HepG2 (cell line): ENCODE measurements around the gene PSMD3. TPM values are rescaled to one million over a fixed set of nuclear protein-coding genes. Genes with fewer than 3 reads are reported as not detected.

Experiments used
- ATAC-seq: fragments of 200-7000 bp; cut with Tn5 transposase; 3 replicates; pipeline ENCODE4 v1.9.1; 2020; ENCODE audit warnings: mild to moderate bottlenecking, moderate library complexity
- BruUV-seq: library from RNA; stranded (reverse); fragments of 400-500 nt; replicated peaks from 2 replicates; lab custom pipeline; 2021; lab: Mats Ljungman, UMichigan
- CTCF ChIA-PET: fragments of 300-600 bp; formaldehyde crosslinking; extraction: SDS; loops from one replicate; lab custom pipeline; 2021; ENCODE audit warnings: low total read pairs, inconsistent platforms, low intra/inter-chr PET ratio; lab: Yijun Ruan, JAX
- POLR2A ChIA-PET: fragments of 350-600 bp; sonication (Branson Sonifier 250); formaldehyde crosslinking; loops from one replicate; lab custom pipeline; 2020; ENCODE audit warnings: antibody characterized with exemption, inconsistent platforms; lab: Yijun Ruan, JAX
- DNase-seq: peaks from one replicate; pipeline ENCODE4 v3.0.0-alpha.2; 2015; ENCODE audit warnings: low spot score
- FAIRE-seq: peaks from 3 replicates; lab custom pipeline; 2011; peaks lifted over from hg19 to GRCh38; lab: Jason Lieb, UNC
- H2AFZ ChIP-seq: one replicate; pipeline ENCODE4 v1.6.1; 2011; ENCODE audit warnings: low read length, inconsistent platforms
- H3K27ac ChIP-seq: fragments of 300-600 bp; 3 replicates; pipeline ENCODE4 v1.8.0; 2011; ENCODE audit warnings: mixed run types, mild to moderate bottlenecking, mixed read lengths, low read length, inconsistent platforms; ENCODE audit not compliant: insufficient read depth; ENCODE audit errors: extremely low read length
- H3K27me3 ChIP-seq, 2 experiments: fragments of 200-600 bp in 1 of 2; 2 replicates in 1 of 2; 3 replicates in 1 of 2; pipeline versions ENCODE4 v1.6.0 to v1.8.0; 2011; ENCODE audit warnings: low read length in 2 of 2, mild to moderate bottlenecking in 2 of 2, moderate library complexity in 2 of 2, inconsistent platforms in 1 of 2; ENCODE audit not compliant: insufficient read depth in 2 of 2, control insufficient read depth in 1 of 2
- H3K36me3 ChIP-seq, 2 experiments: fragments of 200-600 bp in 1 of 2; replicated peaks in 1 of 2; 2 replicates in 1 of 2; 3 replicates in 1 of 2; pipeline versions ENCODE4 v1.5.1 to v1.8.0; 2011; ENCODE audit warnings: low read length in 2 of 2, inconsistent platforms in 1 of 2; ENCODE audit not compliant: insufficient read depth in 2 of 2, control insufficient read depth in 1 of 2
- H3K4me1 ChIP-seq: 2 replicates; pipeline ENCODE4 v1.5.1; 2012; ENCODE audit warnings: low read length, inconsistent platforms; ENCODE audit not compliant: insufficient read depth
- H3K4me2 ChIP-seq: 2 replicates; pipeline ENCODE4 v1.6.0; 2011; ENCODE audit warnings: low read depth, low read length, inconsistent platforms
- H3K4me3 ChIP-seq, 3 experiments: fragments of 200-600 bp in 1 of 3; sonication (generic), shearing (Covaris generic) in 1 of 3; replicated peaks in 1 of 3; 2 replicates each; pipeline ENCODE4 v1.5.1; 2011 to 2016; ENCODE audit warnings: low read length in 3 of 3, inconsistent platforms in 2 of 3, low read depth in 2 of 3, mild to moderate bottlenecking in 2 of 3, control low read depth in 1 of 3, mixed read lengths in 1 of 3; ENCODE audit not compliant: insufficient read depth in 1 of 3
- H3K79me2 ChIP-seq: one replicate; pipeline ENCODE4 v1.6.1; 2011; ENCODE audit warnings: low read length, inconsistent platforms; ENCODE audit not compliant: insufficient read depth
- H3K9ac ChIP-seq: 2 replicates; pipeline ENCODE4 v1.6.0; 2011; ENCODE audit warnings: mild to moderate bottlenecking, low read depth, low read length, inconsistent platforms; ENCODE audit not compliant: insufficient read depth
- H3K9me3 ChIP-seq: 2 replicates; pipeline ENCODE4 v1.5.1; 2012; ENCODE audit warnings: mild to moderate bottlenecking, low read length
- H4K20me1 ChIP-seq: 2 replicates; pipeline ENCODE4 v1.6.0; 2011; ENCODE audit warnings: inconsistent platforms, mild to moderate bottlenecking, low read length, moderate library complexity; ENCODE audit not compliant: insufficient read depth
- AGO2 ChIP-seq: fragments of 200-400 bp; formaldehyde crosslinking; optimal IDR thresholded peaks from 2 replicates; pipeline ENCODE3; 2017; ENCODE audit warnings: mild to moderate bottlenecking, low read depth, low read length, moderate library complexity
- DNMT1 ChIP-seq: sonication (generic); formaldehyde crosslinking; IDR thresholded peaks from 2 replicates; pipeline ENCODE4 v1.5.1; 2020; ENCODE audit warnings: mild to moderate bottlenecking, missing genetic modification reagents
- U2AF1 ChIP-seq: fragments of 200-400 bp; formaldehyde crosslinking; optimal IDR thresholded peaks from 2 replicates; pipeline ENCODE3; 2017; ENCODE audit warnings: mild to moderate bottlenecking, low read depth, low read length
- ZFX ChIP-seq: sonication (generic); formaldehyde crosslinking; IDR thresholded peaks from 2 replicates; pipeline ENCODE4 v1.4.0; 2020; ENCODE audit warnings: mild to moderate bottlenecking, low read depth, missing genetic modification reagents, moderate library complexity
- ZNF263 ChIP-seq: sonication (generic); formaldehyde crosslinking; IDR thresholded peaks from 2 replicates; pipeline ENCODE4 v1.4.0; 2020; ENCODE audit warnings: missing genetic modification reagents
- ZNF44 ChIP-seq: sonication (generic); formaldehyde crosslinking; IDR thresholded peaks from 2 replicates; pipeline ENCODE4 v1.5.1; 2020; ENCODE audit warnings: mild to moderate bottlenecking, missing genetic modification reagents
- ZNF629 ChIP-seq: sonication (generic); formaldehyde crosslinking; conservative IDR thresholded peaks from 2 replicates; pipeline ENCODE4 v1.5.0; 2020; ENCODE audit warnings: missing genetic modification reagents
- WGBS: methylation state at CpG from one replicate; pipeline ENCODE4 v1.1.6; 2017; ENCODE audit warnings: low lambda C conversion rate; 5-methylcytosine and 5-hydroxymethylcytosine counted together
- in situ Hi-C: cut with HindIII; loops from 2 replicates; pipeline ENCODE4 v1.10.0; 2017; ENCODE audit warnings: low pct_unique_long_range_greater_than_20kb; ENCODE audit not compliant: extremely low pct_ligation_motif_present
- intact Hi-C: fragments of 100-400 bp; cut with micrococcal nuclease; formaldehyde crosslinking; loops from one replicate; pipeline ENCODE4 v1.10.0; 2022; ENCODE audit not compliant: unreplicated experiment
- polyA plus RNA-seq, 8 experiments: library from polyadenylated mRNA; depleted of rRNA in 3 of 8; stranded (reverse) in 7 of 8; unstranded in 1 of 8; fragments of >200 nt; fragmentation: Illumina TruSeq in 4 of 8; extraction: Trizol in 4 of 8; gene quantifications; 2 replicates each; pipeline versions ENCODE4 v1.2.1 to v1.2.3, GENCODE V29; 2011 to 2016; ENCODE audit warnings: low read depth in 4 of 8, missing spikeins in 1 of 8, mixed read lengths in 1 of 8; ENCODE audit not compliant: insufficient read depth in 1 of 8
- total RNA-seq, 5 experiments: library from RNA; depleted of rRNA; stranded (reverse); fragments of >200 nt; fragmentation: Illumina TruSeq; extraction: Trizol; gene quantifications; 2 replicates each; pipeline ENCODE4 v1.2.3, GENCODE V29; 2016; ENCODE audit warnings: low read depth in 1 of 5
- TF ChIP-seq, protein P1 (sequence below): sonication (generic); formaldehyde crosslinking; IDR thresholded peaks from 2 replicates; pipeline ENCODE4 v1.5.0; 2020; ENCODE audit warnings: missing genetic modification reagents
- TF ChIP-seq, protein P2 (sequence below): IDR thresholded peaks from 2 replicates; pipeline ENCODE4 v1.6.1; 2012; ENCODE audit warnings: low read depth, low read length, improper control_type of control experiment
- TF ChIP-seq, protein P3 (sequence below): sonication (generic); formaldehyde crosslinking; IDR thresholded peaks from 2 replicates; pipeline ENCODE4 v1.5.0; 2020; ENCODE audit warnings: mild to moderate bottlenecking, missing genetic modification reagents

Gene PSMD3
- total and polyA plus RNA-seq, 2 of the 13 experiments (the other 11 are each of a cell fraction or from before 2014, with no cell fraction given) = 97.4 to 146 TPM

DNA sequence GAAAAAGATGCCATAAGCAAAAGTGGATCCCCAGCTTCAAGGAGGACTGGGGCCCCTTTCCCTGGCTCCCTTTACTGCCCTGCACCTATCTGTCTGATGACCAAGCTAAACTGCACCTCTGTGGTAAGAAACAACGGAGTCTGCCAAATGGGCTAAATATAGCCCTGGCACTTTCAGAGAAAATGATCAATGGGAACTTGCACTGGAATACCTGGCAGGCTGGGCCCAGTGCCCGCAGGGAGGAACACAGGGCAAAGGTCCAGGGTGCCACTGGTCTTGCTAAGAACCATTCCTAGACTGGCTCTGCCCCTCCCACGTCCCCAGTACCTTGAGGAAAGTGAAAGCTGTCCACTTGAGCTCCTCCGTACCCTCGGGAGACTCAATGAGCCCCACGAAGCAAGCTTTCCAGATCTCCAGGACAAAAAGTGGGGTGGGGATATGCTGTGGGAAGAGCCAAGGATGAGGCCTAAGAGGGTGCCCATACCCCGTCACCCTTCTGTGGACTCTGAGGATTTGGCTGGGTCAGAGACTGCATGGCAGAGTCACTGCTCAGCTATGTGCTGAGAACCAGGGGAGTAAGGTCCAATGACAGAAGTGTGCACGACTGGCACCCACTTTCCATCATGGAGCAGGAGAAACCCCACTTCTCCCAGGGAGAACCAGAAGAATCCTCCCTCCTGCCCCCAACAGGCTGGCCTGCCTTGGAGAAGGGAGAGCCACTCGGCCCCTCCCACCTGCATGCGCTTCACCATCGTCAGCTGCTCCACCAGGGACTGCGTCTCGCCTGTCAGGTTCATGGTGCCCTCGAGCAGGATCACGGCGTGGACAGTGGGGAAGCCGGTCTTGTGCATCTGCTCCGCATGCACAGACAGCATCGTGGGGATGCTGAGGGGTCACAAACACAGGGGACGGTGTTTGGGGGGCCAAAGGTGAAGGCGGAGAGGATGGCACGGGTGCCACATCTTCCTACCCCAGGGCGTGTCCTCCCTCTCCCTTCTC, 52.0 kb downstream of the PSMD3 start:
- H3K4me2 ChIP-seq = no peak overlapping the region
- H3K4me1 ChIP-seq = no peaks in the 10 kb centered on the region
- no peak for FAIRE-seq
- no peaks in the 10 kb centered on the region for H3K27me3 ChIP-seq
- WGBS = 95% methylated on average over 22 of the region's 23 CpGs
- intact Hi-C loops = no loop called here
- no peak overlapping the region for H3K4me3 ChIP-seq
- TF ChIP-seq AGO2 (peak; percentile 35), DNMT1 (CRISPR knock-in tag) (no peak)
- H3K9ac ChIP-seq = no peak overlapping the region
- no peak for ATAC-seq
- H2AFZ ChIP-seq = no peak overlapping the region
- peaks cover 40 to 75% of the 10 kb centered on the region in 2 experiments for H3K36me3 ChIP-seq
- in situ Hi-C loops = no loop called here
- no TSS peak for BruUV-seq
- no peaks in the 10 kb centered on the region for H3K79me2 ChIP-seq
- POLR2A ChIA-PET = no interaction called here
- no peak for DNase-seq
- no peak overlapping the region for H3K27ac ChIP-seq
- H4K20me1 ChIP-seq = no peaks in the 10 kb centered on the region
- CTCF ChIA-PET = no interaction called here
- no peaks in the 10 kb centered on the region for H3K9me3 ChIP-seq

DNA sequence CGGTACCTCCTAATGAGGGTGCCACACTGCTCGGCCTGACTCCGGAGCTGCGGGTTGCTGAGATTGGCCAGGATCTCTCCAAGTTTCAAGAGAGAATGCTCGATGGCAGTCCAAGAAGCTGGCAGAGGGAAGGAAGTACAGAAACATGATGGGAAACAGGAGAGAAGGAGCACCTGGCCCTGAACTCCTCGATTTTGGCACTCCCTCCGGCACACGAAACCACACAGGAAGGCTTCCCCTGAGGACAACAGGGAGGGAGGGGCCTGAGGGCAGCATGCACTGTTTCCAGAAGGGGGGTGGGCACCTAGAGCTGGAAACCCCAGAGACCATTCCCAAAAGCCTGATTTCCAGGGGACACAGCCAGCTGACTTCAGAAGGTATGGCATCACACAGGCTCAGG, 52.7 kb downstream of the PSMD3 start:
- WGBS = 90% methylated on average over 7 of the region's 8 CpGs
- Histone ChIP-seq H3K4me1 (peaks cover under 1% of the 10 kb centered on the region; the same call in 1 of the 2 replicates), H3K4me3 (no peak overlapping the region), H3K9ac (no peak overlapping the region), H3K27ac (no peak overlapping the region), H3K9me3 (no peaks in the 10 kb centered on the region), H4K20me1 (no peaks in the 10 kb centered on the region), H2AFZ (no peak overlapping the region), H3K36me3 (peaks cover 37 to 72% of the 10 kb centered on the region in 2 experiments), H3K4me2 (no peak overlapping the region), H3K79me2 (no peaks in the 10 kb centered on the region), H3K27me3 (no peaks in the 10 kb centered on the region)
- DNase-seq (no peak), FAIRE-seq (no peak), ATAC-seq (no peak)
- ChIA-PET POLR2A (no interaction called here), CTCF (no interaction called here)
- no TSS peak for BruUV-seq
- in situ Hi-C loops (no loop called here), intact Hi-C loops (no loop called here)
- TF ChIP-seq, protein P1, sequence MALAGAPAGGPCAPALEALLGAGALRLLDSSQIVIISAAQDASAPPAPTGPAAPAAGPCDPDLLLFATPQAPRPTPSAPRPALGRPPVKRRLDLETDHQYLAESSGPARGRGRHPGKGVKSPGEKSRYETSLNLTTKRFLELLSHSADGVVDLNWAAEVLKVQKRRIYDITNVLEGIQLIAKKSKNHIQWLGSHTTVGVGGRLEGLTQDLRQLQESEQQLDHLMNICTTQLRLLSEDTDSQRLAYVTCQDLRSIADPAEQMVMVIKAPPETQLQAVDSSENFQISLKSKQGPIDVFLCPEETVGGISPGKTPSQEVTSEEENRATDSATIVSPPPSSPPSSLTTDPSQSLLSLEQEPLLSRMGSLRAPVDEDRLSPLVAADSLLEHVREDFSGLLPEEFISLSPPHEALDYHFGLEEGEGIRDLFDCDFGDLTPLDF (CRISPR knock-in tag) = no peak
- TF ChIP-seq ZNF263 (CRISPR knock-in tag) (no peak), ZFX (CRISPR knock-in tag) (no peak), ZNF629 (no peak), U2AF1 (no peak), ZNF44 (CRISPR knock-in tag) (no peak)
- TF ChIP-seq, protein P2, sequence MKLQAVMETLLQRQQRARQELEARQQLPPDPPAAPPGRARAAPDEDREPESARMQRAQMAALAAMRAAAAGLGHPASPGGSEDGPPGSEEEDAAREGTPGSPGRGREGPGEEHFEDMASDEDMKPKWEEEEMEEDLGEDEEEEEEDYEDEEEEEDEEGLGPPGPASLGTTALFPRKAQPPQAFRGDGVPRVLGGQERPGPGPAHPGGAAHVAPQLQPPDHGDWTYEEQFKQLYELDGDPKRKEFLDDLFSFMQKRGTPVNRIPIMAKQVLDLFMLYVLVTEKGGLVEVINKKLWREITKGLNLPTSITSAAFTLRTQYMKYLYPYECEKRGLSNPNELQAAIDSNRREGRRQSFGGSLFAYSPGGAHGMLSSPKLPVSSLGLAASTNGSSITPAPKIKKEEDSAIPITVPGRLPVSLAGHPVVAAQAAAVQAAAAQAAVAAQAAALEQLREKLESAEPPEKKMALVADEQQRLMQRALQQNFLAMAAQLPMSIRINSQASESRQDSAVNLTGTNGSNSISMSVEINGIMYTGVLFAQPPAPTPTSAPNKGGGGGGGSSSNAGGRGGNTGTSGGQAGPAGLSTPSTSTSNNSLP = no peak
- TF ChIP-seq, protein P3, sequence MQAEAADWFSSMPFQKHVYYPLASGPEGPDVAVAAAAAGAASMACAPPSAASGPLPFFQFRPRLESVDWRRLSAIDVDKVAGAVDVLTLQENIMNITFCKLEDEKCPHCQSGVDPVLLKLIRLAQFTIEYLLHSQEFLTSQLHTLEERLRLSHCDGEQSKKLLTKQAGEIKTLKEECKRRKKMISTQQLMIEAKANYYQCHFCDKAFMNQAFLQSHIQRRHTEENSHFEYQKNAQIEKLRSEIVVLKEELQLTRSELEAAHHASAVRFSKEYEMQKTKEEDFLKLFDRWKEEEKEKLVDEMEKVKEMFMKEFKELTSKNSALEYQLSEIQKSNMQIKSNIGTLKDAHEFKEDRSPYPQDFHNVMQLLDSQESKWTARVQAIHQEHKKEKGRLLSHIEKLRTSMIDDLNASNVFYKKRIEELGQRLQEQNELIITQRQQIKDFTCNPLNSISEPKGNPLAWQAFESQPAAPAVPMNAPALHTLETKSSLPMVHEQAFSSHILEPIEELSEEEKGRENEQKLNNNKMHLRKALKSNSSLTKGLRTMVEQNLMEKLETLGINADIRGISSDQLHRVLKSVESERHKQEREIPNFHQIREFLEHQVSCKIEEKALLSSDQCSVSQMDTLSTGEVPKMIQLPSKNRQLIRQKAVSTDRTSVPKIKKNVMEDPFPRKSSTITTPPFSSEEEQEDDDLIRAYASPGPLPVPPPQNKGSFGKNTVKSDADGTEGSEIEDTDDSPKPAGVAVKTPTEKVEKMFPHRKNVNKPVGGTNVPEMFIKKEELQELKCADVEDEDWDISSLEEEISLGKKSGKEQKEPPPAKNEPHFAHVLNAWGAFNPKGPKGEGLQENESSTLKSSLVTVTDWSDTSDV (CRISPR knock-in tag) = no peak
